GM12891 (cell line): ENCODE results near the gene OR2AT4.
"Not testable (repeated sequence)": the region's sequence is repeated elsewhere in the genome, so short reads cannot be mapped to it uniquely, and the experiment has no call there.

Experiments
- DNase-seq: peaks from one replicate; pipeline ENCODE4 v3.0.0; 2011; ENCODE audit warnings: low spot score; ENCODE audit not compliant: insufficient read length
- FAIRE-seq: peaks from 2 replicates; lab custom pipeline; 2011; peaks lifted over from hg19 to GRCh38; lab: Jason Lieb, UNC
- PAX5 ChIP-seq: IDR thresholded peaks from 2 replicates; pipeline ENCODE4 v1.6.1; 2011; ENCODE audit warnings: low read length, moderate library complexity, mild to moderate bottlenecking; ENCODE audit not compliant: insufficient read depth, severe bottlenecking
- POLR2A ChIP-seq: IDR thresholded peaks from 2 replicates; pipeline ENCODE4 v1.6.1; 2011; ENCODE audit warnings: low read depth, low read length, control low read depth
- POLR2AphosphoS5 ChIP-seq: IDR thresholded peaks from 2 replicates; pipeline ENCODE4 v1.6.1; 2011; ENCODE audit warnings: low read depth, low read length, control low read depth
- POU2F2 ChIP-seq: IDR thresholded peaks from 2 replicates; pipeline ENCODE4 v1.6.1; 2011; ENCODE audit warnings: low read depth, mild to moderate bottlenecking, control low read depth, low read length, moderate library complexity
- SPI1 ChIP-seq: IDR thresholded peaks from 2 replicates; pipeline ENCODE4 v1.6.1; 2011; ENCODE audit warnings: low read depth, low read length, control low read depth
- TAF1 ChIP-seq: IDR thresholded peaks from 2 replicates; pipeline ENCODE4 v1.6.1; 2011; ENCODE audit warnings: low read depth, low read length, control low read depth

OR2AT4 gene

DNA sequence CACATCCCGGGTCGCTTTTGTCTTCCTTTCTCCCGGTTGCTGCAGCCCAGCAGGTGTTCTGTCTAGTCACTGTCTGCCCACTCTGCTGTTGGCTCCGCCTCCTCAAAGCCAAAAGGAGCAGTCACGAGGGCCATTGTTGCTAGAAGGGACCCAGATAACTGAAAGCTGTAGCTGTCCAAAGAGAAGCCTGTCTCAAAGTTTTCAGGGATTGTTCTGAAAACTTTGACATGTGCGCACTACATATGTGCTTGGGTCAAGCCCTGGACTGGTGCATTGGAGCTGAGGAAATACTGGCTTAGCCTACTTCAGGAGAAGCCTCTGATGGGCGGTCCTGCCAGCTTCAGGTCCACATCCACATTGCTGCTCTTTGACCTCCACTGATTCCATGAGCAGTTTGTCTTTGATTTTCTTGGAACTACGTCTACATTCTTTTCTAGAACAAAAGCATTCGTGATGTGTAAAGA, 8.8 kb upstream of the OR2AT4 start:
- TF ChIP-seq POU2F2 (no peak), POLR2A (no peak), POLR2AphosphoS5 (no peak)
- no peak for FAIRE-seq
- no peak for DNase-seq

DNA sequence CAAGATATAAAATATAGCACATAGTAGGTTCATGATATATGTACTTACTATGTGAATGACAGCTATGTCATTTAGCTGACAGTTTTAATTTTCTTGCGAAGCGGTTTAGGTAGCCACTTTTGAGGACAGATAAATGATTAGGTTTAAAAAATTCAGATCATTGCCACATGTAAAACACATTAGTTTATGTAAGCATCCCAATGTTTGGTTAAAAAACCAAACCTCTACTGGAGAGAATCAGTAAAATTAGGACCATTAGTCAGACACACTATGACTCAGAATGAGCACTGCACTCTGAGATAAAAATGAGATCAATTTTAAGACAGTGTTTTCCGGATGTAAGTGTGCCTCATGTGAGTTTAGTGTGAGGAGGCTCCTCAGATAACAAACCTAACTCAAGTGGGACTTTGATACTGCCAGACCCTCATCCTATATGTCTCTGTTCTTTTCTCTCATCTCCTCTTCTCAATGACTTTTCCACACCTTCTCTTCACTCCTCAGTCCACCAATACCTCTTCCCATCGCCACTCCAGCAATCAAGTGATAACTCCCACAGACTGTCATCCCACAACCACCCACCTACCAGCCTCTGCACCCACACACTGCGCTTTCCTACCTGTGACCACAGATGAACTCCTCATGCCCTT, 6.8 kb upstream of the OR2AT4 start:
- FAIRE-seq (no peak), DNase-seq (no peak)
- no peak for TF ChIP-seq TAF1
- no peak for TF ChIP-seq PAX5
- no peak for TF ChIP-seq POLR2AphosphoS5
- no peak for TF ChIP-seq POLR2A

DNA sequence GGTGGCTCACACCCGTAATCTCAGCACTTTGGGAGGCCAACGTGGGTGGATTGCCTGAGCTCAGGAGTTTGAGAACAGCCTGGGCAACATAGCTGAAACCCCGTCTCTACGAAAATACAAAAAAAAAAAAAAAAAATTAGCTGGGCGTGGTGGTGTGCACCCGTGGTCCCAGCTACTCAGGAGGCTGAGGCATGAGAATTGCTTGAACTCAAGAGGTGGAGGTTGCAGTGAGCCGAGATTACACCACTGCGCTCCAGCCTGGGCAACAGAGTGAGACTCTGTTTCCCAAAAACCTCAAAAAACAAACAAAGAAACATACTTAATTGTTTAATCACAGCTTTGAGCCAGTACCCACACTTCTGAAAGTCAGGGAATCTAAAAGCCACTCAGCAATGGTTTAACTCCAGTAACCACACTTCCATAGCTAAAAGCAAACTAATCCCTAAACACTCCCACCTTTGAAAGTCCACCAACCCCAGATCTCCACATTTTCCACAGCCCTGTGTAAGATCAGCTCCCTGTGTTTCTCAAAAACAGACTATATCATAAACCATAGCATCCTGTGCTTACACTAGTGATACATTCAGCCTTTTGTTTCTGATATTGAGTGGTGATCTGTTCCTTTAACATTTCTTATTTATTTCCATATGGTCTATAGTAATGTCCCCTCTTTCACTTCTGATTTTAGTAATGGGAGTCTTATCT, 4.9 kb upstream of the OR2AT4 start:
- no peak for TF ChIP-seq POLR2AphosphoS5
- no peak for TF ChIP-seq PAX5
- TF ChIP-seq SPI1 = no peak
- no peak for TF ChIP-seq POLR2A
- no peak for TF ChIP-seq POU2F2
- TF ChIP-seq TAF1 = no peak
- DNase-seq (no peak), FAIRE-seq (no peak)

DNA sequence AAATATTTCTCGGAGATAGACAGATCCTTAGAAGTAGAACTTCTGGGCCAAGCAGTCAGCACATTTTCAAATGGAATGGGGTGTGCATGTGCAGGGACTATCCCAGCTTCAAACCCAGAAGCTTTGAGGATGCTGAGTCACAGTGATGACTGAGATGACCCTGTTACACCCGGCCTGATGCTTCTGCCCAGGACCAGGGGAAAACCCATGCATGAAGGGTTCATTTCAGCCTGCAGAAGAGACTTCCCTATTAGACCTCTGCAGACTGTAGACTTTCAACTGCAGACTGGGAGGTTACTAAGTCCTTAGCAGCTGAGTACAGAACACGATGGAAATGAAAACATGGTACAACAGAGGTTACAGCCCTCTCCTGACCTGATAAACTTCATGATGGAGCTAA, 3.6 kb upstream of the OR2AT4 start:
- FAIRE-seq = peak; percentile 78

DNA sequence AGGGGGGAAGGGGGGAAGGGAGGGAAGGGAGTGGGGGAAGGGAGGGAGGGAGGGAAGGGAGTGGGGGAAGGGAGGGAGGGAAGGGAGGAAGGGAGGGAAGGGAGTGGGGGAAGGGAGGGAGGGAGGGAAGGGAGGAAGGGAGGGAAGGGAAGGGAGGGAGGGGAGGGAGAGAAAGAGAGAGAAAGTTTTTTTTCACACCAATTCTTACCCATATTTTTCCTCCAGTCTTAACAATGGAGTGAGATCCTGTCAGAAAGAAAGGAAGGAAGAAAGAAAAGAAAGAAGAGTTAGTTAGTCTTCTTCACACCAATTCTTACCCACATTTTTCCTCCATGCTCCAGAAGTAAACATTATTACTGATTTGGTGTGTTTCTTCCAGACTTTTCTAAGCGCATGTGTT, 3.0 kb upstream of the OR2AT4 start:
- no peak for TF ChIP-seq POLR2AphosphoS5
- no peak for TF ChIP-seq TAF1
- FAIRE-seq (no peak), DNase-seq (no peak)

More for the DNA sequence above, 3.6 kb upstream of the OR2AT4 start:
- no peak for TF ChIP-seq POLR2A
- no peak for TF ChIP-seq POLR2AphosphoS5
- no peak for TF ChIP-seq PAX5
- TF ChIP-seq TAF1 = no peak
- TF ChIP-seq SPI1 = peak; percentile 75
- peak; percentile 46; the same call in 1 of the 2 replicates for TF ChIP-seq POU2F2
- peak; percentile 27 for DNase-seq

DNA sequence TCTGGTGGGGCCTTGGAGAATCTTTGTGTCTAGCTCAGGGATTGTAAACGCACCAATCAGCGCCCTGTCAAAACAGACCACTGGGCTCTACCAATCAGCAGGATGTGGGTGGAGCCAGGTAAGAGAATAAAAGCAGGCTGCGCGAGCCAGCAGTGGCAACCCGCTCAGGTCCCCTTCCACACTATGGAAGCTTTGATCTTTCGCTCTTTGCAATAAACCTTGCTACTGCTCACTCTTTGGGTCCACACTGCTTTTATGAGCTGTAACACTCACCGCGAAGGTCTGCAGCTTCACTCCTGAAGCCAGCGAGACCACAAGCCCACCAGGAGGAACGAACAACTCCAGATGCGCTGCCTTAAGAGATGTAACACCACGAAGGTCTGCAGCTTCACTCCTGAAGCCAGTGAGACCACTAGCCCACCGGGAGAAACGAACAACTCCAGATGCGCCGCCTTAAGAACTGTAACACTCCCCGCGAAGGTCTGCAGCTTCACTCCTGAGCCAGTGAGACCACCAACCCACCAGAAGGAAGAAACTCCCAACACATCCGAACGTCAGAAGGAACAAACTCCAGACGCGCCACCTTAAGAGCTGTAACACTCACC, 2.3 kb upstream of the OR2AT4 start:
- FAIRE-seq, DNase-seq: not testable (repeated sequence)

DNA sequence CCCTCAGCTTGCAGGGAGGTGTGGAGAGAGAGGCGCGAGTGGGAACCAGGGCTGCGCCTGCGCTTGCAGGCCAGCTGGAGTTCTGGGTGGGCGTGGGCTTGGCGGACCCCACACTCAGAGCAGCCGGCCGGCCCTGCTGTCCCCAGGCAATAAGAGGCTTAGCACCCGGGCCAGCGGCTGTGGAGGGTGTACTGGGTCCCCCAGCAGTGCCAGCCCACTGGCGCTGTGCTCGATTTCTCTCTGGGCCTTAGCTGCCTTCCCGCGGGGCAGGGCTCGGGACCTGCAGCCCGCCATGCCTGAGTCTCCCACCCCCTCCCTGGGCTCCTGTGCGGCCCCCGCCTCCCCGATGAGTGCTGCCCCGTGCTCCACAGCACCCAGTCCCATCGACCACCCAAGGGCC, 1.5 kb upstream of the OR2AT4 start:
- DNase-seq, FAIRE-seq: not testable (repeated sequence)

DNA sequence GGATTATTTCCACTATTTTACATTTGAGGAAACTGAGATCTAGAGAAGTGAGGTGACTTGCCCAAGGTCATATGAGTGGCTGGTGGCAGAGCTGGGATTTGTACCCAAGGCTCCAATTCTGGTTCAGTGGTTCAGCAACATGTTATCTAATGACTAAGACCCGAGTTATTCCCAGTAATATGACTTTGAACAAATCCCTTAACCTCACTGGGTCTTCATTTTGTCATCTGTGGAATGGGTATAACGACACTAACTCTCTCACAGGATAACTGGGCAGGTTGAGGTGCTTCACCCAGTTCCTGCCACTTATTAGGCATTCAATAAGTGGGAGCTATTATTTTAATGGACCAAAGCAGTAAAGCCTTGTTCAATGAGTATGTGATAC, 489 bp upstream of the OR2AT4 start:
- DNase-seq (no peak), FAIRE-seq (no peak)
- no peak for TF ChIP-seq POU2F2
- TF ChIP-seq SPI1 = no peak
- no peak for TF ChIP-seq TAF1
- no peak for TF ChIP-seq POLR2A
- TF ChIP-seq PAX5 = no peak
- TF ChIP-seq POLR2AphosphoS5 = no peak

DNA sequence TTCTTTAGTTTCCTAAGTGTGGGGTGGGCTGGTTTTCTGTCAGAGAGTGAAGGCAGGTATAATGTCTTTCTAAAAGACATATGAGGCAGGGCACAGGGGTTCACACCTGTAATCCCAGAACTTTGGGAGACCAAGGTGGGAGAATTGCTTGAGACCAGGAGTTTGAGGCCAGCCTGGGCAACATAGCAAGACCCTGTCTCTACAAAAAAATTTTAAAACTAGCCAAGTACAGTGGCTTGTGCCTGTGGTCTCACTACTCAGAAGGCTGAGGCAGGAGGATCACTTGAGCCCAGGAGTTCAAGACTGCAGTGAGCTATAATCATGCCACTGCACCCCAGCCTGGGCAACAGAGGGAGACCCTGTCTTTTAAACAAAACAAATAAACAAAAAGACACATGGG, 2.3 kb downstream of the OR2AT4 start:
- DNase-seq, FAIRE-seq: not testable (repeated sequence)

DNA sequence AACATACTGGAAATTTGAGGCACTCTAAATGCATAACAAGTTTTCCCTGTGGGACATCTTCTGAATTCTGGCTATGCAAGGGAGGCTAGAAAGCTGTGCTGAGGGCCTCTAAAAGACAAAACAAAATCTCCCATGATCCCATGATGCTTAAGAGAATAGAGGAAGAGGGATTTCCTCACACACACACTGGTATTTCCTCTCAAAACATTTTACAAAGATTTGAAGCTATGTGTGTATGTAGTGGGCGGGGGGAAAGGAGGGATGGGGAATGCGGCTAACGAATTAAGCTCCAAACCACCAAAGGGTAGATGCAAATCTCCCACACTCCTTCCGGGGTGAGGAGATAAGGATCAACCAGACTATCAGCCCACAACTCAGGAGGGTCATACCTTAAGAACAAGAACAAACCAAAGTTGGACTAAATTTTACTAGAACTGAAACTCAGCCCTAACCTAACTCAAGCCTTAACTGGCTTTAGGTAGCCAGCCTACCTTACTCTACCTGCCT, 6.0 kb downstream of the OR2AT4 start:
- TF ChIP-seq POLR2AphosphoS5 (no peak), POLR2A (no peak), PAX5 (no peak), TAF1 (no peak), SPI1 (no peak), POU2F2 (no peak)
- DNase-seq = no peak
- no peak for FAIRE-seq
